ENCODE results near the gene NFIX.
A peak's percentile ranks its signal among the peaks of the same experiment; 100 is the strongest.

NFIX gene

DNA sequence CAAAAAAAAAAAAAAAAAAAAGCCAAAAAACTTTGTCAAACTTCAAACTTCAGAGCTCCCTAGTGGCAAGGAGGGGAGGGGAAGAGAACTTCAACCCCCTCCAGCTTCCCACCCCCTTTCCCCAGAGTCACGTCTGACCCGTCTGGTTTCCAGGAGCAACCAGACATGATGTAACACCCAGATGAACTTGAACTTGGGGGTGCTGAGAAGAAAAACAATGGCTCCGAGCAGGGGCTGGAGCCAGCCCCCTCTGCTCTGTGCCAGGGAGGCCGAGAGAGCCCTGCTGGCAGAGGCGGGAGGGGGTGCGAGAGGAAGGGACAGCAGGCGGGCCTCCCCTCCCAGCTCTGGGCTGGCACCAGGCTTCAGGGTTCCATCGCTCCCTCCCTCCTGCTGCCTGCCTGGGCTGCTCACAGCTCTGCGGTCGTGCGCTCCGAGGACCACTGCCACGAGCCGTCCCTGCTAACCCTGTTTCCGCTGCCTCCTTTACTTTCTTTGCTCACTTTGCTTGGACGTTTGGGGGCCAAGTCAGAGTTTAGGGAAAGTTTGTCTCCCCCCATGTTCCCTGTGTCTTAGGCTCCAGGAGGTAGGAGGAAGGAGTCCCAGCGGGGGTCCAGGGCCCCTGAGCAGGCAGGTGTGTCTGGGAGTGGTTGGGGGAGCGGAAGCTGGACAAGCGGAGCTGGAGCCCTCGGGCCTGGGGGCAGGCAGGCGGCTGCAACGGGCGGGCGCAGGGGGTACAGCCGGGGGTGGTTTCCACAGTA is 96.3 kb downstream of the NFIX start:
- peak; percentile 43 for DNase-seq (ENCODE audit: low read depth, low spot score)

DNA sequence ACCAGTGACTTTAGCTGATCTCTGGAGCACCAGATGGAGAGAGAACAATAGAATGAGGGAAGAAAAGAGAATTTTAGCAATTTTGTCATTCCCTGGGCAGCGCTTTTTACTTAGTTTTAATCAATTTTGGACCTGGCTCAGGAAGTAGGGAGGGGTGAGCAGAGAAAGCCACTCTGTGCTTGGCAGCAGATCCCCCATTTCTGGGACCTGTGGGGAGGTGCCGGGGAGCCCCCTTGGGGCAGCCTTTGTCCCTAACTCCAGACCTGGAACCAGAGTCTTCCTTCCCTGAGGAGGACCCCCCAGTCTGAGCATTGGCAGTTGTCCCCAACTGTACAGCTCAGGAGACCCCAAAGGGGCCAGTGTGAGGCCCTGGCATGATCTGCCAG is 96.9 kb downstream of the NFIX start:
- no peak for DNase-seq (ENCODE audit: low read depth, low spot score)

DNA sequence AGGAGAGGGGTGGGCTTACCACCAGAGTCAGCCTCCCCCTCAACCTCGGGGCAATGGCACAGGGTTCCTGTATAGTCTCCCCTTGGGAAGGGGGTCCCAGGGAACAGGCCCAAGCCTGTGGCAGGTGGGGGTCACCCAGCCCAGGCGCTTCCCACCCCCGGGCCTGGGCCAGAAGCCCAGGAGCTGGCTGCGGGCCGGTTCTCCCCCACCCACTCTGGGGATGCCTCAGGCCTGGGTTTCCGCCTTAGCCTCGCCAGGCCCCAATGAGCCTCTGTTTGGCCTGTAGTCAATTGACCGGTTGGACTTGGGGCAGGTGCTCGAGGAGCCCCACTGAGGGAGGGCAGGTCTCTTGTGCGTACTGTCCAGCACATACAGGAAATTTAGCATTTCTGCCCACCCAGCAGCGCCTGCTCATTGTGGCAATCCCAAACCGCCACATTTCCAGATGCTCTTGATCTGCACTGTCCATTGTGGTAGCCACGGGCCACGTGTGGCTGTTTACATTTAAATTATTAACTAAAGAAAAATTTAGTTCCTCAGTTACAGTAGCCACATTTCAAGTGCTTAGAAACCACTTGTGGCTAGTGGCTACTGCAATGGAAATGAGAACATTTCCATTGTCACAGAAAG is 97.4 kb downstream of the NFIX start:
- no peak for DNase-seq (ENCODE audit: low read depth, low spot score)

DNA sequence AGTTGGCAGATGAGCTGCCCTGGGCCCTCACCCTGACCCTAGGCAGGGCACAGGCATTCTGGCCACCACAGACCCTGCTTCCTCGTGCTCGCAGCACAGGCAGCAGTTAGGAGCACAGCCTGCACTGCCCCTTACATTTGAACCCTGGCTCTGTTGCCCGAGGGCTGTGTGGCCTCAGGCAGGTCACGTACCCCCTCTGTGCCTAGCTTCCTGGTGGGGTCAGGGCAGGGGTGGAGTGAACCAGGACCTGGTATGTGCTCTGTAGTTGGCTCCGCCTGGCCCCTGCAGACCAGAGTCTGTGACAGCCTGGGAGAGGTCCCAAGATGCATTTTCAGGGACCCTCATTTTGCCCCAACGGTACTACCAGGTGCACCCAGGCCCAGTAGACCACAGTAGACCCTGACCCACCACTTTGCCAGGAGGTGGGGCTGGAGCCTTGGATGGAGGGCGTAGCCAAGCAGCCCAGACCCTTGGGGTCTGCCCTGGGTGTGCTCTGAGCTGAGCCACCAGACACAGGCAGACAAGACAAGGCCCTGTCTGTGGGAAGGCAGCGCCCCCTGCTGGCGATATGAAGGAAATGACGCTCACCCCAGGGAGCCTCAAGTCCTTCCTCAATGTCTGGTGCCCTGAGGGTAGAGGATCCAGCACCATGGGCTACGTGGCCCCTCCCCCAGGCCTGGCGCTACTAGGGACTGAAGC is 98.3 kb downstream of the NFIX start:
- peak; percentile 95 for DNase-seq (ENCODE audit: low read depth, low spot score)

DNA sequence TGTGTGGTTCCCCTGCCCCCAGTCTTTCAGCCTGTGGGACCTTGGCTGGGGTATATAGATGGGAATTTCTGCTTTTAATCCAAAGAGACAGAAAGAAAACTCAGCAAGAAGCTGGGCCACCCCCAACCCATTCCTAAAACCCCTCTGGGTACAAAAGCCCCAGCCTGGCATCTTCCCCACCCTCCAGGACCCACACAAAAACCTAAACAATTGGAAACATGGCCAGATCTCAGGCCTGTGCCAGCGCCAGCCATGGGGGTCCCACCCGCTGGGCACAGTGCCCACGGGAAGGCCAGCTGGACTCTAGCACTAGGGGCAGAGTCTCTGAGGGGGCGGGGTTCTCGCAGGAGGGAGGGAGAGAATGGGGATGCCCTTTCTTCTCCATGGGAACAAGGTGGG is 98.8 kb downstream of the NFIX start:
- DNase-seq (ENCODE audit: low read depth, low spot score): no peak

DNA sequence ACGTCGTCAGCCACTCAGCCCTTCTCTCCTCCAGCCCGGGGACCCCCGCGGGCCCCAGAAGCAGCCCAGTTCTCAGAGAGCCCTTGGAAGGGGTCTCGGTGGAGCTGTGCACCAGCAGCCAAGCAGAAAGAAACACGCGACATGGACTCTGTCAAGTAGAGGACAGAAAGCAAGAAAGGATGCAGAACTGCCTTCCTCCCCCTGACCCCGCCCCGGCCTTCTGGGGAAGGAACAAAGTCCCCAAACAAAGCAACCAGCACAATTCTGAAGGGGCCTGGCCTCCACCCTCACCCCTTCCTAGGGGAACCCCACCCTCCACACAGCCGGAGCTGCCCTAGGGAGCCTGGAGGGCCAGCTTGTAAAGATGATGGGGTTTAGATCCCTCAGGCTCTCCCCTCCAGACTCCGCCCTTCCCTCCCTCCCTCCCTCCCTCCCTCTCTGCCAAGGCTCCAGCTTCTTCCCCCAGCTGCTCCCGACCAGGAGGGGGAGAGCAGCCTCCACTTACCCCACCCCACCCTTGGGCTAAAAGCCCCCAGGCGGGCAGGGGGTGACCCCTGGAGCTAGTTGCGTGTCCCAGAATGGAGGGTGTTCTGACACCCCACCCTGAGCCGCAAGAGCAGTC is 99.6 kb downstream of the NFIX start:
- DNase-seq (ENCODE audit: low read depth, low spot score): peak; percentile 60

DNA sequence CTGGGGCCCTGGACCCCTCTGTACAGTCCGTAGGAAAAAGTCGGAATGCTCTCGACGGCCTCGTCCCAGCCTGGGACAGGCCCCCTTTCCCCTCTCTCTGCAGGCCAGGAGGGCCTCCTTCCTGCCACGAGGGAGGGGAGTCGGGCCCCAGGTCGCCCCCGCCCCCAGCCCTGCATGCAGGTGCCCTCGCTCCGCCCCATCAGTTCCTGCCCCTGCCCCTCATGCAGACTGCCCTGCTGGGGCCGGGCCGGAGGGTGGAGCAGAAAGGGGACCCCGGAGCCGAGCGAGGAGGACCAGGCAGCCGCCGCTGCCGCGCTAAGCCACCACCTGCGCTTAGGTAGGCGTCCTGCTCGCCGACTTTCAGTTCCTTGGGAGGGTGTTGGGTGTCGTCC is 100.1 kb downstream of the NFIX start:
- peak; percentile 54 for DNase-seq (ENCODE audit: low read depth, low spot score)

DNA sequence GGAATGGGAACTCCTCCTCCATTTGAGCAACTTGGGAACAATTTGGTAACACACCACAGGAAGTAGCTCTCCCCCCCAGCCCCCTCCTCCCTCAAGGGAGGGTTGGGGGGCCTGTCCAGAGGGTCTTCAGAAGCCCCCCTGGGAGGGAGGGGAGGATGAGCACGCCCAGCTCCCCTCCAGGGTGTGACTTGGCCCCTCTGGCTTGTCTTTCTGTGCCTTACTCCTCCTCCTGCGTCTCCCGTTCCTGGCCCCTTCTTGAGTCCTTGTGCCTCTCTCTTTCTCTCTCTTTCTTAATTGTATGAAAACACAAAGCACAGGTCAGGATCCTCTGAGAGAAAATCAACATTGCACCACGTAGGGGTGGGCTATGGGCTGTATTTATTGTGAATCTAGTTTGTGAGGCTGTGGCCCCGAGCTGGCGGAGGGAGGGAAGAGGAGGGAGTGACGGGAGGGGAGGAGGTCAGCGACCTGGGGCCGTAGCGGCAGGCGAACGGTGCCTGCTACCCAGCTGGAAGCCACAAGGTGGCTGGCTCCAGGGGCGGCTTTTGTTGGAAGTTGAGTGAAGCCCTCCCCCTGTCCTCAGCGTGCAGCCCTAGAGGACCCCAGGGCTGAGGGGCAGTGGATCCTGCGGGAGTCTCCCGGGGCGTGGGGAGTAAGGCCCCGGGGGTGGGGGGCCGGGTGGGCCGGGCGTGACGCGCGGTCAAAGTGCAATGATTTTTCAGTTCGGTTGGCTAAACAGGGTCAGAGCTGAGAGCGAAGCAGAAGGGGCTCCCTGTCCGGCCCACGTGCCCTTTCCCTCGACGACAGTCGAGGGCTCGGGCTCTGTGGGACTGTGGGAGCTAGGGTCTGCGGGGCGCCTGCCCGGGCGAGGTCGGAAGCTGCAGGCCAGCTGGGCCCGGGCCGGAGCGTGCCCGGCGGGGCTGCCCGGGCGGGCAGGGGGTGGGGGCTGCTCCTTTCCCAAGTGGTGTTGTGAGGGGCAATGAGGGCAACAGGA is 101.0 kb downstream of the NFIX start:
- DNase-seq (ENCODE audit: low read depth, low spot score): peak; percentile 86

DNA sequence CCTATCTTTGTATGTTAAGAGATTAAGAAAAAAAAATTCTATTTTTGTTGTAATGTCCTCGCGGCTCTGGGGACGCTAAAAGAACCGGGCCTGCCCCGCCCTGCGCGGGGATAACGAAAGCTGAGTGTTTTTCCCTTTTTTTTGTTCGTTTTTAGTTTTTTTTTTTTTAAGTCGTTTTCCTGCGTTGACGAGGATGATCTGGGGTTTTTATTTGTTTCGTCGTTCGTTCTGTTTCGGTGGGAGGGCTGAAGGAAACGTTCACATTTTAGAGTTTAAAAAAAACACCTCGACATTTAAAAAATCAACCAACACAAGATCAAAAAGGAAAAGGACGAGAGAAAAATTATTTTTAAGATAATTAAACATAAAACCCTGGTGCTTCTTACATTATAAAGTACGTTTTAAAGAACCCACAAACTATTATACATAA is 101.8 kb downstream of the NFIX start:
- DNase-seq (ENCODE audit: low read depth, low spot score): no peak

DNA sequence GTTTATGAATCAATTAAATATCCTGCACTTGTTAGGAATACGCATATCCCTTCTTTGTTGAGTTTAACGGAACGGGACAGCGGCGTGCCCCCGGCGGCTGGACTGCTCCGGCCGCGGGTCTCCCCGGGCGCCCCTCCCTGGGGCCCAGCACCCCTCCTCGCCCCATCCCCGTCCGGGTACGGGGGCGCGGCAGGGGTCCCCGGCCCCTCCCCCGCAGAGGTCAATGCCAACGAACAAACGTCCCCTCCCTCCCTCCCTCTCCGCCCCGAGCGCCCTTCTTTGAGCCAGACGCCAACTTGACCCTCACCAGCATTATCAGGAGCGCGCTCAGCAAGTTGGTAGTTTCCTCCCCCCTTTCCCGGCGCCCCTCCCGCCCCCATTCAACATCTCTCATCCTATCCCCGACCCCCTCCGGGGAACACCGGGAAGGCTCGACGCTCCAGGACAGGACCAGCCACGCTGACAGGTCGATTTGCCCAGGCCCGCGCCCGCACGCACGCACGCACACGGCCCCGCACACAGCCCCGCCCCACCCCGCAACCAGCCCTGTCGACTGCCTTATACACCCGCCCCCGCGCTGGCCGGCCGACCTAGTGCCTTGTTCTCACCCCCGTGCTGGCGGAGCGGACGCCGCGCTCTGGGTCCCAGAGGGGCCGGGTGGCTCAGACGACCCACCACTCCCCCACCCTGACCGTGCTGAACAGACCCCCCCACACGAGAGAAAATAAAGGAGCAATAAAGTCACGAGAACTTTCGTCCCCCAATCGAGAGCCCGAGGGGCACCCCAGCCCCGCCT is 102.4 kb downstream of the NFIX start:
- DNase-seq (ENCODE audit: low read depth, low spot score): no peak

DNA sequence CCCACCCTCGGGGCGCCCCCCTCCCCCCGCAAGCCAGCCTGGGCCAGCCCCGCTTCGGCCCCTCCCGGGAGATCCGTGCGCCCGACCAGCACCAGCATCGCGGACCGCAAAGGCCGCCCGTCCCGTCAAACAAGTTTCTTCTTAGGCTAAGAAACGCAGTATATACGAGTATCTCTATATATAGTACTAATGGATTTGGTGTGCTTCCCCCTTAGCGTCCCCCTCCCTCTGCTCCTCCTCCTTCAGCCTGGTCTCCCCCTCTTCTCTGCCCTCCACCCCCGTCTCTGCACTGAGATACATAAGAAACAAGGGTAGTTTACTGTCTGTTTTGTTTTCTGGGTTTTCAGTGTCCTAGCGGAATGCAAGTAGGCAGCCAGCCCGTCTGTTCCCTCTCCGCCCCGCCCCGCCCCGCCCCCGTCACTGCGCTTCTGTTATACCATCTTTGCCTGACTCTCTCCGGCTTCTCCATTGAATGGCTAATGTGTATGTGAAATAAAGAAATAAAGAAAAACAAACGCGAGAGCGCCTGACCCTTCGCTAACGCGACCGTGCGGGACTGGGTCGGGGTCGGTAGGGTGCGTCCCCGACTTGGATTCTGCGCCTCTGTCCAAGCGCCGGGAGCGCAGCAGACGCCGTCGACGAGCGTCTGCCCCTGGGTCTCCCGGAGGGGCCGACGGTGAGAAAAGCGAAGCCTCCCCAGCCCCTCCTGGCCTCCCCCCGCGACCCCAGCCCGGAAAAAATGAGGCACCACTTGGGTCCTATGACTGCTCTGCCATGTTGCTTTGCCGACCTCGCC is 103.2 kb downstream of the NFIX start:
- DNase-seq (ENCODE audit: low read depth, low spot score): peak; percentile 53

DNA sequence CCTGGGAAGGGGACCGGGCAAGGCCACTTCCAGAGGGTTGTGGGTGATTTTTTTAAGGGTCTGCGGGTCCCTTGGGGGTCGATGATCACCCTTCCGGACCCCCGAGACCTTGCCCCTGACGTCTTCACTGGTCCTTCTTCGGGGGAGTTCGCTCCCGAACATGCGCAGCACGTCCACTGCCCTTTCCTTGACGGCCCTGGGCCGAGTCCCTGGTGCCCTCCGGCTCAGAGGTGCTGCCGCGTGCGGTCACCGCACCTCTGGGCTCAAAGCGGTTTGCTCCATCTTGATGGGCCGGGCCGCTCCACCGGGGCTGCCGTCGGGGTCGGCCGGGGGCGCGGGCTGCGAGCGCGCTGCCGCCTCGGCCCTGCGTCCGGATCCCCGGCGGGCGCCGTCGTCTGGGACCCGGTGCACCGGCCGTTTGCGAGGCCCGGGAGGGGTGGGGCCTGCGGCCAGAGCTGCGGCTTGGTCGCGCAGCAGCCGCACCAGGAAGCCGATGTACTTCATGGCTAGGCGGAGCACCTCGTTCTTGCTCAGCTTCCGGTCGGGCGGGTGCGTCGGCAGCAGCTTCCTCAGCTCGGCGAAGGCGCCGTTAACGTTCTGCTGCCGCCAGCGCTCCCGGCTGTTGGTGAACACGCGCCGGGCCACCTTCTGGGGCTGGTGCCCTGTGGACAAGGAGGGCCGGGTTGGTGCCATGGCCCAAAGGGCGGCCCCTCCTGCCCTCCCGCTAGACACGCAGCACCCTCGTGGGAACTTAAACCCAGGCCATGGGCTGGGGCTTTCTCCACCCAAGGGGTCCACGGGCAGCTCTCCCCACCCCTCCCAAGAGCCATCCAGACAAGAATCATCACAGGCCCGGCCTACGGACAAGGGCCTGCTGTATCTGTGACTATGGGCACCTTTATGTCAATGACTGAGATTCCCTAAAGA is 104.1 kb downstream of the NFIX start:
- peak; percentile 59 for DNase-seq (ENCODE audit: low read depth, low spot score)

DNA sequence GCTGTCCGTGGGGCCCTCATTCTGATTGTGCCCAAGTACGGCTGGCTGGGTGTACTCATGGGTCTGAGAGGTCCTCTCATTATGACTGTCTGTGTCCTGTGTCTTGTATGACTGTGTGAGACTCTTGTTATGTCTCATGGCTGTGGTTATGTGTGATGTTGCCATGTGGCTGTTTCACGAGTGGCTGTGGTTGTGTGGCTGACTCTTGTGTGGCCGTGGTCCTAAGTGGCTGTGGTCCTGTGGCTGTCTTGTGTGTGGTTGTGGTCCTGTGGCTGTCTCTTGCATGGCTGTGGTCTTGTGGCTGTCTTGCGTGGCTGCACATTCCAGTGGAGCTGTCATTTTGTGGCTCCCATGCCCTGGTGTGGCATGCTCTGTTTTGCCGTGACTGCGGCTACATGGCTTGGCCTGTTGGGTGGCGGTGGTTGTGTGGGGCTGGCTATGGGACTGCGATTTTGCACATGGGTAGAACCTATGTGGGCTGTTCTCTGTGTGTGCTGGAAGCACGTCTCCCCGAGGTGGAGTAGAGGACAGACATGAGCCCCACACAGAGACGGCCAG is 104.8 kb downstream of the NFIX start:
- no peak for DNase-seq (ENCODE audit: low read depth, low spot score)

DNA sequence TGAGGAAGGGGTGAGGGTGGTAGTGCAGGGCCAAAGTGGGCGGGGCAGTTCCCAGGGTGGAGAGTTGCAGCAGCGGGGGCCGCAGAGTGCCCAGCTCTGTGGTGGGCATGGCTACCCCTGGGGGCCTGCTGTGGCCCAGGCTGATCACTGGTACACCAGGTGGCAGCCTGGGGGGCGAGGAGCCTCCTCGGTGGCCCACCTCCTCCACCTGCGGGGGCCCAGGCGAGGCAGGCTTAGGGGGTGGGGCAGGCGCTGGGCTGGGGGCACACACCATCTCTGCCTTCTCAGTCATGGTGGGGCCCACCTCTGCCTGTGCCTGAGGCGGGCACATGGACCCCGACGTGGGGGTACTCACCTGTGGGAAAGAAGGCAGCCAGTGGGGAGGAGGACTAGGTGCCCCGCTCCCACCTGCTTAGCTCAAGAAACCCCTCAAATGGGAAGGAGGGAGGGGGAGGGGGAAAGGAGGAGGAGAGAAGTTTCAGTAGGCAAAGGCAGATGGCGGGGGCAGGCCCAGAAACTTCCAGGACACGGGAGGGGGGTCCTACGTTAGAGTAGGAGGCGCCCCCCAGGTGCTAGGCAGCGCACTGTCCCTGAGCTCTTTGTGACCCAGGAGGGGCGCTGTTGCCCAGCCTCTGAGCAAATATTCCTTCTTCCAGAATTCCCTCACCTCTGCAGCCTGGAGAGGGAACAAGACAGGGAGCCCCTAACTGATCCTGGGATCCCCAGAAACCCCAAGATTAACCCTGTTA is 105.7 kb downstream of the NFIX start:
- no peak for DNase-seq (ENCODE audit: low read depth, low spot score)

DNA sequence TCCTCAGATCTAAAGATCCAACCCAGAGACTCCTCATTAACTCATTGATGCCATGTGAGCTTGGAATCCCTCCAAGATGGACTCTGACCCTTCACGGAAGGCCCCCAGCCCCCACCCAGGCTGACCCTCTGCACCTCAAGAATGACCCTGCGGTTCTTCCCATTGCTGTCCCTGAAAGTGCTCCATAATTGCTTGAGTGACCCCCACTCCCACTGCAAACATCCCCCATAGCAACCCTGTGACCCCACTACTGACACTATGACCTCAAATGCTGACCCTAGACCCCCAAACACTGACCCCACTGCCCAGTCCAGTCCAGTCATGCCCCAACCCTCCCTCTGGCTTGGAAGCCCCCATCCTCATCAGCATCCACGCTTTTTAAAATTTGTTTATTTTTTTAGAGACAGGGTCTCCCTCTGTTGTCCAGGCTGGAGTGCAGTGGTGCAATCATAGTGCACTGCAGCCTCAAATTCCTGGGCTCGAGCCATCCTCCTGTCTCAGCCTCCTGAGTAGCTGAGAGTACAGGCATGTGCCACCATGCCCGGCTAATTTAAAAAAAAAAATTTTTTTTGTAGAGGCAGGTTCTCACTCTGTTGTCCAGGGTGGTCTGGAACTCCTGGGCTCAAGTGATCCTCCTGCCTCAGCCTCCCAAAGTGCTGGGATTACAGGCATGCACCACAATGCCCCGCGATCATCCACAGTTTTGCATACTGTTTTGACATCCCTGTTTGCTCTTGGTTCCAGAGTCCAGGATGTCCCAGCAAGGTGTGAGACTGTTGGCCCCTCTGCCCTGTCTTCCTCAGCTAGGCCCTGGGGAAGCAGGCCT is 106.5 kb downstream of the NFIX start:
- DNase-seq (ENCODE audit: low read depth, low spot score): no peak

DNA sequence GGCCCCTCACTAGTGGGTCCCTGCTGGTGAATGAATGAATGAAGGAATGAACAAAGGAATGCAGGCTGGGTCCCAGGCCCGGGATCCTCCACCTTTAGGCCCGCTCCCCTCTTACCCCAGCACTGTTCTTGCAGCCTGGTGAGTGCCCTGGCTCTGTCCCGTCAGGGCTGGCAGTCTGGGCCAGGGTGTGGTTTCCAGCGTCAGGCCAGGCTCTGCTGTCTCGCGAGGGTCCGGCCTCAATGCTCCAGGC is 107.1 kb downstream of the NFIX start:
- no peak for DNase-seq (ENCODE audit: low read depth, low spot score)
